NCI-H146 treated with DMSO at 0.1 percent for 48 hours (cell line): Measurements from ENCODE around the gene GNB3.

Source experiments
- DNase-seq: peaks from one replicate; lab custom pipeline; 2025; ENCODE audit not compliant: unreplicated experiment; lab: John Stamatoyannopoulos, UW

GNB3 gene

GRCh38 chr12:6840761-6841515 lies at the start of gene GNB3:
Gene GNB3 (plus strand): TSS chr12:6840925. CDS start chr12:6841288, 363 bp downstream.
- DNase-seq: no peak

GRCh38 chr12:6791931-6792520 lies 48.7 kb upstream of the GNB3 start:
- no peak for DNase-seq

GRCh38 chr12:6792522-6793201 lies 48.1 kb upstream of the GNB3 start:
- DNase-seq: no peak

GRCh38 chr12:6795088-6795487 lies 45.6 kb upstream of the GNB3 start:
- no peak for DNase-seq

- no peak for DNase-seq
These were observed 44.1 kb upstream of the GNB3 start for GRCh38 chr12:6796576-6796975.

GRCh38 chr12:6799147-6799546 lies 41.6 kb upstream of the GNB3 start:
- no peak for DNase-seq

GRCh38 chr12:6807170-6807569 lies 33.6 kb upstream of the GNB3 start:
- no peak for DNase-seq

GRCh38 chr12:6809056-6809455 lies 31.7 kb upstream of the GNB3 start:
- DNase-seq: no peak

GRCh38 chr12:6810758-6811157 lies 30.0 kb upstream of the GNB3 start:
- DNase-seq: no peak

- no peak for DNase-seq
These were observed 27.4 kb upstream of the GNB3 start for GRCh38 chr12:6813363-6813762.

GRCh38 chr12:6816598-6816997 lies 24.1 kb upstream of the GNB3 start:
- no peak for DNase-seq

- DNase-seq: no peak
These were observed 23.6 kb upstream of the GNB3 start for GRCh38 chr12:6817098-6817497.

- DNase-seq: no peak
These were observed 23.0 kb upstream of the GNB3 start for GRCh38 chr12:6817662-6818157.

GRCh38 chr12:6818222-6818621 lies 22.5 kb upstream of the GNB3 start:
- no peak for DNase-seq

GRCh38 chr12:6818645-6819044 lies 22.1 kb upstream of the GNB3 start:
- DNase-seq: no peak

- no peak for DNase-seq
These were observed 21.4 kb upstream of the GNB3 start for GRCh38 chr12:6819106-6820030.

- DNase-seq: no peak
These were observed 20.6 kb upstream of the GNB3 start for GRCh38 chr12:6820166-6820565.

GRCh38 chr12:6821591-6822425 lies 18.9 kb upstream of the GNB3 start, which contains the start of gene GPR162:
Gene GPR162 (plus strand): TSS chr12:6821821. CDS start chr12:6823899, 2,078 bp downstream.
- DNase-seq: peak; percentile 57

GRCh38 chr12:6822426-6823135 lies 18.1 kb upstream of the GNB3 start:
- no peak for DNase-seq
